ENCODE data around the gene RPS27A. TPM values are rescaled to one million over a fixed set of nuclear protein-coding genes. Genes with fewer than 3 reads are reported as not detected.
"Not testable (repeated sequence)": the region's sequence is repeated elsewhere in the genome, so short reads cannot be mapped to it uniquely, and the experiment has no call there.

Gene RPS27A
- total RNA-seq, 1 donor from 2014 or later, result 951 TPM

- no peak for TF ChIP-seq CTCF (conservative IDR thresholded peaks at IDR 0.05)
- peaks cover 6% of the 10 kb centered on the region for H3K9me3 Mint-ChIP-seq
- no peak overlapping the region for H3K4me3 Mint-ChIP-seq
- H3K4me1 Mint-ChIP-seq (ENCODE audit: unreplicated experiment), result no peaks in the 10 kb centered on the region
- H3K27ac Mint-ChIP-seq, result no peak overlapping the region
- no peaks in the 10 kb centered on the region for H3K27me3 Mint-ChIP-seq
- H3K36me3 Mint-ChIP-seq, result peaks cover 60% of the 10 kb centered on the region
- DNase-seq (ENCODE audit: extremely low spot score, unreplicated experiment), result no peak
These were observed 27.5 kb upstream of the RPS27A start for GRCh38 chr2:55204950-55205349.

GRCh38 chr2:55213822-55214221 lies 18.7 kb upstream of the RPS27A start:
- Mint-ChIP-seq H3K27ac (no peak overlapping the region), H3K27me3 (no peaks in the 10 kb centered on the region), H3K36me3 (peaks cover 4% of the 10 kb centered on the region), H3K4me3 (no peak overlapping the region), H3K9me3 (no peaks in the 10 kb centered on the region), H3K4me1 (ENCODE audit: unreplicated experiment) (no peaks in the 10 kb centered on the region)
- no peak for TF ChIP-seq CTCF (conservative IDR thresholded peaks at IDR 0.05)
- no peak for DNase-seq (ENCODE audit: extremely low spot score, unreplicated experiment)

- Mint-ChIP-seq H3K27ac (peak overlapping the region; percentile 39), H3K4me3 (peak overlapping the region; percentile 83), H3K36me3 (peaks cover 16% of the 10 kb centered on the region), H3K4me1 (ENCODE audit: unreplicated experiment) (peaks cover 16% of the 10 kb centered on the region), H3K27me3 (no peaks in the 10 kb centered on the region), H3K9me3 (no peaks in the 10 kb centered on the region)
- TF ChIP-seq CTCF (conservative IDR thresholded peaks at IDR 0.05), result no peak
- DNase-seq (ENCODE audit: extremely low spot score, unreplicated experiment), result no peak
These were observed 8.3 kb upstream of the RPS27A start for GRCh38 chr2:55223958-55224760.

- Mint-ChIP-seq H3K27ac (no peak overlapping the region), H3K4me1 (ENCODE audit: unreplicated experiment) (peaks cover 20% of the 10 kb centered on the region), H3K27me3 (no peaks in the 10 kb centered on the region), H3K9me3 (no peaks in the 10 kb centered on the region), H3K36me3 (peaks cover 19% of the 10 kb centered on the region), H3K4me3 (no peak overlapping the region)
- no peak for DNase-seq (ENCODE audit: extremely low spot score, unreplicated experiment)
- TF ChIP-seq CTCF (conservative IDR thresholded peaks at IDR 0.05), result no peak
These were observed 7.7 kb upstream of the RPS27A start for GRCh38 chr2:55224761-55225261.

- no peaks in the 10 kb centered on the region for H3K9me3 Mint-ChIP-seq
- H3K36me3 Mint-ChIP-seq, result peaks cover 19% of the 10 kb centered on the region
- DNase-seq (ENCODE audit: extremely low spot score, unreplicated experiment), result no peak
- H3K27me3 Mint-ChIP-seq, result no peaks in the 10 kb centered on the region
- H3K4me1 Mint-ChIP-seq (ENCODE audit: unreplicated experiment), result peaks cover 26% of the 10 kb centered on the region
- no peak overlapping the region for H3K4me3 Mint-ChIP-seq
- no peak for TF ChIP-seq CTCF (conservative IDR thresholded peaks at IDR 0.05)
- no peak overlapping the region for H3K27ac Mint-ChIP-seq
These were observed 6.9 kb upstream of the RPS27A start for GRCh38 chr2:55225481-55226020.

GRCh38 chr2:55227437-55228225 lies 4.9 kb upstream of the RPS27A start:
- not testable (repeated sequence) for DNase-seq (ENCODE audit: extremely low spot score, unreplicated experiment); H3K27ac Mint-ChIP-seq; H3K9me3 Mint-ChIP-seq; H3K27me3 Mint-ChIP-seq
- peaks cover 33% of the 10 kb centered on the region for H3K4me1 Mint-ChIP-seq (ENCODE audit: unreplicated experiment)
- peak overlapping the region; percentile 0 for H3K4me3 Mint-ChIP-seq
- H3K36me3 Mint-ChIP-seq, result peaks cover 14% of the 10 kb centered on the region

Data from type B pancreatic cell (in vitro differentiated cells).